OCI-LY3 (cell line): Measurements from ENCODE around the gene ZC3H10.

Experiments used
- CTCF ChIP-seq: fragments of 200-600, 300-600 bp; sonication (generic); IDR thresholded peaks from 2 replicates; pipeline ENCODE4 v1.5.1; 2014; ENCODE audit warnings: antibody characterized with exemption, low read length, low read depth
- EZH2phosphoT487 ChIP-seq: fragments of 200-600 bp; shearing (Covaris generic); IDR thresholded peaks from 2 replicates; pipeline ENCODE4 v1.6.1; 2018; ENCODE audit warnings: antibody characterized with exemption, mixed run types, low read depth

GRCh38 chr12:56122637-56123036 is 4.6 kb downstream of the ZC3H10 start:
- no peak for TF ChIP-seq CTCF
- TF ChIP-seq EZH2phosphoT487 = no peak
